GM19099 (cell line): ENCODE measurements around the gene NPTXR.

Experiments used
- POLR2A ChIP-seq: IDR thresholded peaks from 3 replicates; pipeline ENCODE4 v1.6.1; 2011; ENCODE audit warnings: low read depth; ENCODE audit not compliant: insufficient read length; ENCODE audit errors: extremely low read depth

Gene NPTXR

GRCh38 chr22:38871360-38872171 lies 27.7 kb upstream of the NPTXR start:
- no peak for TF ChIP-seq POLR2A

GRCh38 chr22:38870791-38871359 lies 27.0 kb upstream of the NPTXR start:
- no peak for TF ChIP-seq POLR2A

- no peak for TF ChIP-seq POLR2A
Observed at GRCh38 chr22:38870312-38870741, 26.5 kb upstream of the NPTXR start.

GRCh38 chr22:38869663-38870062 lies 25.8 kb upstream of the NPTXR start:
- TF ChIP-seq POLR2A = no peak

- no peak for TF ChIP-seq POLR2A
Observed at GRCh38 chr22:38868886-38869381, 25.1 kb upstream of the NPTXR start.

GRCh38 chr22:38868286-38868721 lies 24.5 kb upstream of the NPTXR start:
- no peak for TF ChIP-seq POLR2A

GRCh38 chr22:38867471-38868285 lies 23.9 kb upstream of the NPTXR start:
- no peak for TF ChIP-seq POLR2A

GRCh38 chr22:38867124-38867455 lies 23.3 kb upstream of the NPTXR start:
- no peak for TF ChIP-seq POLR2A

- no peak for TF ChIP-seq POLR2A
Observed at GRCh38 chr22:38866399-38867123, 22.7 kb upstream of the NPTXR start.

- TF ChIP-seq POLR2A = no peak
Observed at GRCh38 chr22:38866024-38866398, 22.2 kb upstream of the NPTXR start.

- no peak for TF ChIP-seq POLR2A
Observed at GRCh38 chr22:38865201-38866023, 21.6 kb upstream of the NPTXR start.

- TF ChIP-seq POLR2A = no peak
Observed at GRCh38 chr22:38864361-38865191, 20.7 kb upstream of the NPTXR start.

GRCh38 chr22:38863531-38864131 lies 19.8 kb upstream of the NPTXR start:
- TF ChIP-seq POLR2A = no peak
